Tibial nerve (tissue), 4 donors: ENCODE results near the gene KXD1. TPM values are rescaled to one million over a fixed set of nuclear protein-coding genes. Genes with fewer than 3 reads are reported as not detected.
"Not testable (repeated sequence)": the region's sequence is repeated elsewhere in the genome, so short reads cannot be mapped to it uniquely, and the experiment has no call there.

Experiments
- DNase-seq, 2 donors: peaks; one replicate each; pipeline ENCODE4 v3.0.0-alpha.2; 2019; ENCODE audit warnings: low spot score in 2 of 2
- H3K27ac ChIP-seq, 4 donors: fragments of 200-600 bp; sonication (generic) in 3 of 4; one replicate each; pipeline ENCODE4 v1.5.1; 2017 to 2019; ENCODE audit warnings: mild to moderate bottlenecking in 1 of 4
- H3K27me3 ChIP-seq, 2 donors: fragments of 200-600 bp; sonication (generic) in 1 of 2; one replicate each; pipeline versions ENCODE4 v1.5.1 to v1.6.0; 2017 to 2019
- H3K36me3 ChIP-seq, 3 donors: fragments of 200-600 bp; sonication (generic); one replicate each; pipeline ENCODE4 v1.5.1; 2018 to 2019
- H3K4me1 ChIP-seq, 4 donors: fragments of 200-600 bp; sonication (generic) in 3 of 4; one replicate each; pipeline ENCODE4 v1.5.1; 2017 to 2019
- H3K4me3 ChIP-seq, 4 donors: fragments of 200-600 bp; sonication (generic) in 3 of 4; one replicate each; pipeline ENCODE4 v1.5.1; 2017 to 2019; ENCODE audit warnings: mild to moderate bottlenecking in 1 of 4, moderate library complexity in 1 of 4
- H3K9me3 ChIP-seq, 4 donors: fragments of 200-600 bp; sonication (generic) in 3 of 4; one replicate each; pipeline ENCODE4 v1.5.1; 2017 to 2019
- EP300 ChIP-seq, 2 donors: sonication (generic); formaldehyde crosslinking; IDR thresholded peaks; one replicate each; pipeline ENCODE4 v1.6.1; 2017; ENCODE audit warnings: antibody characterized with exemption in 2 of 2, mild to moderate bottlenecking in 1 of 2
- POLR2A ChIP-seq, 2 donors: fragments of 450-650 bp; IDR thresholded peaks; one replicate each; pipeline ENCODE4 v1.6.1; 2017; ENCODE audit warnings: antibody characterized with exemption in 2 of 2, mild to moderate bottlenecking in 2 of 2, moderate library complexity in 2 of 2
- WGBS, 2 donors: methylation state at CpG; one replicate each; pipeline ENCODE4 v1.1.5; 2018; 5-methylcytosine and 5-hydroxymethylcytosine counted together
- total RNA-seq, 4 donors: library from RNA; depleted of rRNA; stranded (reverse); fragments of >200 nt; gene quantifications; one replicate each; pipeline ENCODE4 v1.1.0, GENCODE V29; 2016
- TF ChIP-seq, protein P1 (sequence below), 5 experiments: fragments of 200-600 bp in 3 of 5; fragments of 450-650 bp in 2 of 5; sonication (generic) in 3 of 5; IDR thresholded peaks; one replicate each; pipeline ENCODE4 v1.5.1; 2016 to 2019; ENCODE audit warnings: antibody characterized with exemption in 5 of 5, mild to moderate bottlenecking in 3 of 5, moderate library complexity in 2 of 5

Gene KXD1
- total RNA-seq, 4 donors from 2014 or later = 122 to 298 (median 167) TPM

DNA sequence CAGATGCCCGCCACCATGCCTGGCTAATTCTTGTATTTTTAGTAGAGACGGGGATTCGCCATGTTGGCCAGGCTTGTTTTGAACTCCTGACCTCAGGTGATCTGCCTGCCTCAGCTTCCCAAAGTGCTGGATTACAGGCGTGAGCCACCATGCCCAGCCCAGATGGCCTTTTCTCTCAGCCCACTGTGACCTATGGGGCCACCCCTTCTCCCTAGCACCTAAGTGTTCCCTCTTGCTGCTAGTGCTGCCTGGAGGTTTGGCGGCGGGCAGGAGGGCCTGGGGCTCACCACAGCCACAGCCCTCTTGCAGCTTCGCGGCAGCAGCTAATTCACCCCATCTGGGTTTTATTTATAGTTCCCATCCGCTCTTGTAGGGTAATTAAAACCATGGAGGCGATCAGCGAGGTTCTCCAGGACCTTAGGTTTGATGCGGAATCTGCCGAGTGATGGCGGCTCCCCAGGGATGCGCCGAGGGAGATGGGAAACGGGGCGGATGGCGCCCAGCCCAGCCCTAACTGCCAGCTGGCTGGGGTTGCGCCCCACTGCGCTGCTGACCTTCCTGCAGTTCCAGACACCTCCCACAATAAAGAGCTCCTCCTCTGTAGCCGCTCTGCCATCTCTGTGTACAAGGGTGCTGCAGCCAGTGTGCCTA is 34.2 kb downstream of the KXD1 start:
- TF ChIP-seq POLR2A (IDR thresholded peaks at IDR 0.05) = no peak
- TF ChIP-seq, protein P1, sequence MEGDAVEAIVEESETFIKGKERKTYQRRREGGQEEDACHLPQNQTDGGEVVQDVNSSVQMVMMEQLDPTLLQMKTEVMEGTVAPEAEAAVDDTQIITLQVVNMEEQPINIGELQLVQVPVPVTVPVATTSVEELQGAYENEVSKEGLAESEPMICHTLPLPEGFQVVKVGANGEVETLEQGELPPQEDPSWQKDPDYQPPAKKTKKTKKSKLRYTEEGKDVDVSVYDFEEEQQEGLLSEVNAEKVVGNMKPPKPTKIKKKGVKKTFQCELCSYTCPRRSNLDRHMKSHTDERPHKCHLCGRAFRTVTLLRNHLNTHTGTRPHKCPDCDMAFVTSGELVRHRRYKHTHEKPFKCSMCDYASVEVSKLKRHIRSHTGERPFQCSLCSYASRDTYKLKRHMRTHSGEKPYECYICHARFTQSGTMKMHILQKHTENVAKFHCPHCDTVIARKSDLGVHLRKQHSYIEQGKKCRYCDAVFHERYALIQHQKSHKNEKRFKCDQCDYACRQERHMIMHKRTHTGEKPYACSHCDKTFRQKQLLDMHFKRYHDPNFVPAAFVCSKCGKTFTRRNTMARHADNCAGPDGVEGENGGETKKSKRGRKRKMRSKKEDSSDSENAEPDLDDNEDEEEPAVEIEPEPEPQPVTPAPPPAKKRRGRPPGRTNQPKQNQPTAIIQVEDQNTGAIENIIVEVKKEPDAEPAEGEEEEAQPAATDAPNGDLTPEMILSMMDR (IDR thresholded peaks at IDR 0.05) = no peak
- TF ChIP-seq EP300 (IDR thresholded peaks at IDR 0.05) = no peak
- Histone ChIP-seq H3K4me1 (peaks cover 0 to 49% (median 27%) of the 10 kb centered on the region in 4 donors), H3K36me3 (peaks cover 0 to 8% (median 0%) of the 10 kb centered on the region in 3 donors), H3K27me3 (peaks cover 2 to 3% of the 10 kb centered on the region in 2 donors), H3K4me3 (no peak overlapping the region), H3K27ac (peak overlapping the region in 1 of 4 donors; percentile 6), H3K9me3 (no peaks in the 10 kb centered on the region)
- no peak for DNase-seq
- 82 to 88% methylated on average over 19 to 22 of the region's 22 CpGs for WGBS, 2 donors

DNA sequence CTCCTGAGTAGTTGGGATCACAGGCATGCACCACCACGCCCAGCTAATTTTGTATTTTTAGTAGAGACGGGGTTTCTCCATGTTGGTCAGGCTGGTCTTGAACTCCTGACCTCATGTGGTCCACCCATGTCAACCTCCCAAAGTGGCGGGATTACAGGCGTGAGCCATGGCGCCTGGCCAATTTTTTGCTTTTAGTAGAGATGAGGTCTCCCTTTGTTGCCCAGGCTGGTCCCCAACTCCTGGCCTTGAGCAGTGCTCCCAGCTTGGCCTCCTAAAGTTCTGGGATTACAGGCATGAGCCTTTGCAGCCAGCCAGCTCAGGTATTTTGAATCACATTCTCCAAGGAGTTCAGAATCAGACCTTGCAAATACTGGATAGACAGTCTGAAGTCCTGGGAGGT is 35.1 kb downstream of the KXD1 start:
- Histone ChIP-seq H3K4me1 (peaks cover 0 to 48% (median 27%) of the 10 kb centered on the region in 4 donors), H3K27me3 (peaks cover 2 to 10% of the 10 kb centered on the region in 2 donors)
- DNase-seq, H3K4me3 ChIP-seq, H3K9me3 ChIP-seq, H3K36me3 ChIP-seq, H3K27ac ChIP-seq: not testable (repeated sequence)
- WGBS, 2 donors = 70 to 74% methylated on average over 5 of the region's 5 CpGs

DNA sequence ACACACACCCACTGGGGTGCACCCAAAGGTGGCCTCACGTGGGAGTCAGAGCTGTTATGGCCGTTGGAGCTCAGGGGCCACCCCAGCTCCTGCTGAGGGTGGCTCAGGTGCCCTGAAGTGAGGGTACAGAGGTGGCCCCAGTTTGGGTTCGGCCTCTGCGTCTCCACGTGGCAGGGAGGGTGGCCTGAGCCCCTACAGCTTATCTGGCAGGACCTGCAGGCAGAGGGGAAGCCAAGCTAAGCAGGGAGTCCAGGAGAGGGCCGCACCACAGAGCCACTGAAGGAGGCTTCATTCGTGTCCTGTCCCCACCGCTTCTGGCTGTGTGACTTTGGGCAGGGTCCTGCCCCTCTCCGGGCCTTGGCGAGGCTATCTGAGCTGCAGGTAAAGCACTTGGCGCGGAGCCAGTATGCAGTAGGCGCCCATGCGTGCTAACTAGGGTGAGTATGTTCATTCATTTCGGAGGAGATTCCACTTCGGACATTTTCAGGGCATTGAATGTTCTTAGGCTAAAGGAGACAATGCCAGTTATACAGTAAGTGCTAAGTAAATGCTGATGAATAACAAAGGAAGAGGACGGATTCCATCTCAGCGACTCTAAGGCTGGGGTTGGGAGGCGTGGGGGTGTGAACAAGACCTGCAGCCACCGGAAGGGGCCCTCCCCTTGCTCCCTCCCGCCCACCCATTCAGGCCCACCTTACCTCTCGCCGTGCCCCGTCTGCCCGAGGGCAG is 35.9 kb downstream of the KXD1 start:
- peak overlapping the region in 3 of 4 donors; percentile 22 to 59 (median 53) for H3K27ac ChIP-seq
- DNase-seq = no peak
- H3K4me3 ChIP-seq = peak overlapping the region in 2 of 4 donors; percentile 46 to 51
- peaks cover 2 to 17% of the 10 kb centered on the region in 2 donors for H3K27me3 ChIP-seq
- peaks cover 0 to 40% (median 25%) of the 10 kb centered on the region in 4 donors for H3K4me1 ChIP-seq
- WGBS, 2 donors = 41 to 47% methylated on average over 24 to 25 of the region's 25 CpGs
- H3K36me3 ChIP-seq = peaks cover 0 to 8% (median 0%) of the 10 kb centered on the region in 3 donors
- H3K9me3 ChIP-seq = no peaks in the 10 kb centered on the region
- TF ChIP-seq POLR2A (IDR thresholded peaks at IDR 0.05) (no peak), EP300 (IDR thresholded peaks at IDR 0.05) (no peak)
- TF ChIP-seq, protein P1 (IDR thresholded peaks at IDR 0.05) = no peak

DNA sequence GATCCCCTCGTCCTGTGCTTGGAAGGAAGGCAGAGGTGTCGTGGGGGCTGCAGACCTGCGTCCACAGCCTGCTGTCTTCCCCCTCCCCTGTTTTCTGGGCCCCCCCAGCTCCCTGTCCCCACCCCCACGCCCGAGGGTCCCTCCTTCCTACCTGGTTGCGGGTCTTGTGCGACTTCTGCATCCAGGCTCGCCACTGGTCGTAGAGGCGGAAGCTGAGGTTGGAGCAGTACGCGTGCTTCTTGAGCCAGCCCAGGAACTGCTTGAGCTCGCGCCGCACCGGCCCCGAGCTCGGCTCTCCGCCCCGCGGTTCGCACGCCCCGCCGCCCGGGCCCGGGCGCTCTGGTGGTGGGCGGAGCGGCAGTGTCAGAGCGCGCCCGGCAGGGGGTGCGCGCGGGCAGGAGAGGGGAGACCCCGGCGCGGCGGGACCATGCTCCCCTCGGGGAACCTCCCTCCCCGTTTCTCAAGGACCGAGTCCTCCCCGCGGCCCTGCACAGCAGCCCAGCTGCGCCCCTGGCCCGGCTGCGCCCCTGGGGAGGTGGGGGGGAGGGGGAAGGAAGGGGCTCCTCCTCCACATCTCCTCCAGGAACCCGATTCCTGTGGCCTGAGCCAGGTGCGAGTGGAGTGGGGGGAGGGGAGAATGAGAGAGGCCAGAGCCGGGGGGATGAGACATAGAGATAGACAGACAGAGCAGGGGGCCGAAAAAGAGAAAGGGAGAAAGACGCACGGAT is 36.6 kb downstream of the KXD1 start:
- H3K27ac ChIP-seq = peak overlapping the region in 2 of 4 donors; percentile 53 to 59
- peak overlapping the region; percentile 11 to 51 (median 39) for H3K4me3 ChIP-seq
- WGBS, 2 donors = 1 to 4% methylated on average over 10 to 32 of the region's 54 CpGs
- H3K4me1 ChIP-seq = peaks cover 0 to 37% (median 25%) of the 10 kb centered on the region in 4 donors
- TF ChIP-seq, protein P1 (IDR thresholded peaks at IDR 0.05) = peak; percentile 93 to 97 (median 96)
- TF ChIP-seq POLR2A (IDR thresholded peaks at IDR 0.05) = no peak
- TF ChIP-seq EP300 (IDR thresholded peaks at IDR 0.05) = no peak
- DNase-seq = peak; percentile 44 to 63
- peaks cover 0 to 8% (median 0%) of the 10 kb centered on the region in 3 donors for H3K36me3 ChIP-seq
- no peaks in the 10 kb centered on the region for H3K9me3 ChIP-seq
- H3K27me3 ChIP-seq = peaks cover 2 to 25% of the 10 kb centered on the region in 2 donors

DNA sequence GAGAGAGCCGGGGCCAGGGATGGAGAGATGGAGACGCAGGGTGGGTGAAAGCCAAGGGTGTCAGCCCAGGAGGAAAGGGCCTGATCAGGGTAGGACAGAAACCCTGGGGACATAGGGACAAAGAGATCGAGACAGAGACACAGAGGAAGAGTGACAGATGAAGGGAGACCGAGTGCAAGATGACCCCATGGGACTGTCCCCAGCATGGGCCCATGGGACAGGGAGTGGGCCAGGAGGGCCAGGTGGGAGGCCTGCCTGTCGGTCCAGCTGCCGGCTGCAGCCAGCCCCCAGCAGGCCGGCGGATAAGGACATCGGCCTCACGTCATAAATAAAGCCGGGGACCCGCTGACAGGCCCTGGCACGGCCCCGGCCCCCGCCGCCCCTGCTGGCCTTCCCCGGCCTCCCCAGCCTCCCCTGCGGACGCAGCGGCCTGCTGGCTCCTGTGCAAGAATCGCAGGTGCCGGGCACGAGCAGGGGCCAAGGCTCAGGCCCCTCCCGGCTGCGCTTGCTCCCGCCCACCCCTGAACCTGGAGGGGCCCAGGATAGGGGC is 37.2 kb downstream of the KXD1 start:
- TF ChIP-seq EP300 (IDR thresholded peaks at IDR 0.05) (no peak), POLR2A (IDR thresholded peaks at IDR 0.05) (no peak)
- TF ChIP-seq, protein P1 (IDR thresholded peaks at IDR 0.05) = no peak
- Histone ChIP-seq H3K4me3 (peak overlapping the region in 3 of 4 donors; percentile 32 to 51 (median 46)), H3K36me3 (peaks cover 0 to 8% (median 0%) of the 10 kb centered on the region in 3 donors), H3K27me3 (peaks cover 2 to 31% of the 10 kb centered on the region in 2 donors), H3K9me3 (no peaks in the 10 kb centered on the region), H3K27ac (peak overlapping the region in 2 of 4 donors; percentile 53 to 59), H3K4me1 (peaks cover 0 to 31% (median 19%) of the 10 kb centered on the region in 4 donors)
- 24 to 26% methylated on average over 15 to 26 of the region's 26 CpGs for WGBS, 2 donors
- no peak for DNase-seq
